Measurements from ENCODE around the gene TRIM62.

GRCh38 chr1:33118274-33118673 is 63.6 kb downstream of the TRIM62 start:
- TF ChIP-seq REST (IDR thresholded peaks at IDR 0.05) (no peak), CTCF (IDR thresholded peaks at IDR 0.05; ENCODE audit: low read depth, low read length, missing input control) (no peak), JUND (IDR thresholded peaks at IDR 0.05) (no peak), GABPA (IDR thresholded peaks at IDR 0.05 in 1 of 2, conservative IDR thresholded peaks at IDR 0.05 in 1 of 2) (no peak), RAD21 (IDR thresholded peaks at IDR 0.05) (no peak), YY1 (IDR thresholded peaks at IDR 0.05) (no peak), TAF1 (conservative IDR thresholded peaks at IDR 0.05) (no peak), ATF3 (IDR thresholded peaks at IDR 0.05) (no peak), HNF4A (conservative IDR thresholded peaks at IDR 0.05) (no peak), MAX (IDR thresholded peaks at IDR 0.05) (no peak), SP1 (IDR thresholded peaks at IDR 0.05) (no peak), ZBTB33 (IDR thresholded peaks at IDR 0.05) (no peak), RXRA (IDR thresholded peaks at IDR 0.05) (no peak)
